Measurements from ENCODE around the gene PROSER2.

PROSER2 gene

GRCh38 chr10:11910102-11910501 is 86.9 kb downstream of the PROSER2 start:
- no peak for DNase-seq

GRCh38 chr10:11913079-11913641 is 90.0 kb downstream of the PROSER2 start:
- DNase-seq: no peak

- no peak for DNase-seq
Observed at GRCh38 chr10:11918384-11918783, 95.2 kb downstream of the PROSER2 start.

- DNase-seq: no peak
Observed at GRCh38 chr10:11919271-11919670, 96.1 kb downstream of the PROSER2 start.
